Hepatic stellate cell (primary cell): Measurements from ENCODE around the gene HTR3B.

Experiments used
- DNase-seq: peaks from one replicate; pipeline ENCODE4 v3.0.0; 2011; ENCODE audit warnings: low spot score

Gene HTR3B

DNA sequence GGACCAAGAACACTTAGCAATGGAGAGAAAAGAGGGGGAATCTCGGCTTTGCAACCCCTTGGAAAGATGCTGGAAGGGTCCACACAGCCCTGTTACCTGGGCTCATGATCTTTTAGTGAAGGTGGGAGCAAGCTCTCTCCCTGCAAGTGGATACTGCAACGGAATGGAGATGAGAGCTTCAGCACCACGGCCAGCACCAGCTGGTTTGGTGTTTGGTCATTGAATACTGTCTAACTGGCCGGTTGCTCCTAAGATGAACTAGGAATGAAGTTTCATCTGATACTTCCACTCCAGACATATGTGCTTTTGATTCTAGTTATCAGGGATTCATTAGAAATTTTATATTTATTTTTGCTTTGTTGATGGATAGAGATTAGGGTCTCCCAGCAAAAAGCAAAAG is 86.6 kb downstream of the HTR3B start:
- DNase-seq, result peak; percentile 26

- no peak for DNase-seq
Observed at GRCh38 chr11:113991718-113992458, 87.3 kb downstream of the HTR3B start.

DNA sequence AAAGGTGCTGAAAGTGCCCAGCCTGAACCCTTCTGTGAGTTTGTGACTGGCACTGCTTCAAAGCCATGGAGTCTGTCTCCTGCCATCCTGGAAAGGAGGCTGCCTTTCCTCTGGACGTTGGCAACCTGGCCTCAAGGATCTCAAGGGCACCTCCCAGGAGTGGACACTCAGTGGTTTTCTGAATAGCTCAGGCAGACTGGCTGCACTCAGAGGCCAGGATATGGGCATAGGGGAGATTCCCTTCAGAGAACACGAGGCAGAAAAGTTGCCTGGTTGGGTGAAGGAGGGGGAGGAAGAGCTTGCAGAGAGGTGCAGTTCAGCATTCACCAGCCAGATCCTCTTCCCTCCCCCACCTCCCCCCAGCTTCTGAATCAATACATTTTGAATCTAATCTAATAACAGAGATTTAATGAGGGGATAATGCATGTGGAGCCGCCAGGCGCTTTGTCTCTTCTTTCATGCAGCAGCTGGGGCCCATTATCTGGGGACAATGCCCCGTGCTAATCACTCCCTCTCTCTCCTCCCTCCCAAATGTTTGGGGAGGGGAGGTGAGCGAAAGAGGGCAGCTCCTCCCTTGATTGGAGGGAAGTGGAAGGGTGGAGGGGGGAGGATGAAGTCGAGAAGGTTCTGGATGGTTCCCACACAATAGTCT is 88.0 kb downstream of the HTR3B start:
- DNase-seq, result no peak

GRCh38 chr11:113994077-113994954 is 89.7 kb downstream of the HTR3B start:
- peak; percentile 32 for DNase-seq
